GM13977 (cell line): ENCODE results near the gene UCP2.

ENCODE experiments used
- DNase-seq: peaks from one replicate; pipeline ENCODE4 v3.0.0; 2012; ENCODE audit warnings: low spot score
- in situ Hi-C: fragments of 300-500 bp; cut with MboI; formaldehyde crosslinking; loops from one replicate; pipeline ENCODE4 v1.12.0; 2022; ENCODE audit warnings: low sequenced_read_pairs, low pct_unique_long_range_greater_than_20kb, mixed read lengths, inconsistent platforms; ENCODE audit not compliant: unreplicated experiment
- TF ChIP-seq, protein P1 (sequence below): IDR thresholded peaks from 2 replicates; pipeline ENCODE4 v1.5.1; 2012; ENCODE audit warnings: mild to moderate bottlenecking, control low read depth; ENCODE audit not compliant: insufficient read depth; ENCODE audit errors: extremely low read depth, missing control alignments

The UCP2 gene

DNA sequence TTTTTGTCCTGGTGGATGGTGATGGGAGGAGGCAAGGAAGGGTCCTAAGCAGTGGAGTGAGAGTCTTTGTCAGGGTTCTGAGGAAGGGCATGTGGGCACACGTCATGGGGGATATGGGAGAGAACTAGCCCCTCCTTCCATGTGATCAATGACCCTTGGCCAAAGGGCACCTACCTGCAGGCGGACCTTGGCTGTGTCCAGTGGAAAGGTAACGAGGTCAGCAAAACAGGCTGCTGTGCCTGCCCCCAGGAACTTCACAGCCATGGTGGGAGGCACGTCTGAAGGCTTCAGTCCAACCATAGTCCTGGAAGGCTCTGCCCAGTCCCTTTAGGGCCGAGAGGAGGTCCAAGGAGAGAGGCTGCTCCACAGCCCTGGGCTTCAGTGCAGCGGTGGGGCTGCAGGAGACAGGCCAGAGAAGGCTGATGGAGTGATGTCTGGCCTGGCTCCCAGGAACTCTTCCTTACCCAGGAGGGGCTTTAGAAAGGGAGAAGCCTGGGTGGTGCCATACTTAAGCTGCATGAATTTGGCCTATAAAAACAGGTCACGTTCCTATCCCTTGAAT is 24.2 kb upstream of the UCP2 start:
- TF ChIP-seq, protein P1, sequence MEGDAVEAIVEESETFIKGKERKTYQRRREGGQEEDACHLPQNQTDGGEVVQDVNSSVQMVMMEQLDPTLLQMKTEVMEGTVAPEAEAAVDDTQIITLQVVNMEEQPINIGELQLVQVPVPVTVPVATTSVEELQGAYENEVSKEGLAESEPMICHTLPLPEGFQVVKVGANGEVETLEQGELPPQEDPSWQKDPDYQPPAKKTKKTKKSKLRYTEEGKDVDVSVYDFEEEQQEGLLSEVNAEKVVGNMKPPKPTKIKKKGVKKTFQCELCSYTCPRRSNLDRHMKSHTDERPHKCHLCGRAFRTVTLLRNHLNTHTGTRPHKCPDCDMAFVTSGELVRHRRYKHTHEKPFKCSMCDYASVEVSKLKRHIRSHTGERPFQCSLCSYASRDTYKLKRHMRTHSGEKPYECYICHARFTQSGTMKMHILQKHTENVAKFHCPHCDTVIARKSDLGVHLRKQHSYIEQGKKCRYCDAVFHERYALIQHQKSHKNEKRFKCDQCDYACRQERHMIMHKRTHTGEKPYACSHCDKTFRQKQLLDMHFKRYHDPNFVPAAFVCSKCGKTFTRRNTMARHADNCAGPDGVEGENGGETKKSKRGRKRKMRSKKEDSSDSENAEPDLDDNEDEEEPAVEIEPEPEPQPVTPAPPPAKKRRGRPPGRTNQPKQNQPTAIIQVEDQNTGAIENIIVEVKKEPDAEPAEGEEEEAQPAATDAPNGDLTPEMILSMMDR, result no peak
- no peak for DNase-seq
- in situ Hi-C loops, result no loop called here

DNA sequence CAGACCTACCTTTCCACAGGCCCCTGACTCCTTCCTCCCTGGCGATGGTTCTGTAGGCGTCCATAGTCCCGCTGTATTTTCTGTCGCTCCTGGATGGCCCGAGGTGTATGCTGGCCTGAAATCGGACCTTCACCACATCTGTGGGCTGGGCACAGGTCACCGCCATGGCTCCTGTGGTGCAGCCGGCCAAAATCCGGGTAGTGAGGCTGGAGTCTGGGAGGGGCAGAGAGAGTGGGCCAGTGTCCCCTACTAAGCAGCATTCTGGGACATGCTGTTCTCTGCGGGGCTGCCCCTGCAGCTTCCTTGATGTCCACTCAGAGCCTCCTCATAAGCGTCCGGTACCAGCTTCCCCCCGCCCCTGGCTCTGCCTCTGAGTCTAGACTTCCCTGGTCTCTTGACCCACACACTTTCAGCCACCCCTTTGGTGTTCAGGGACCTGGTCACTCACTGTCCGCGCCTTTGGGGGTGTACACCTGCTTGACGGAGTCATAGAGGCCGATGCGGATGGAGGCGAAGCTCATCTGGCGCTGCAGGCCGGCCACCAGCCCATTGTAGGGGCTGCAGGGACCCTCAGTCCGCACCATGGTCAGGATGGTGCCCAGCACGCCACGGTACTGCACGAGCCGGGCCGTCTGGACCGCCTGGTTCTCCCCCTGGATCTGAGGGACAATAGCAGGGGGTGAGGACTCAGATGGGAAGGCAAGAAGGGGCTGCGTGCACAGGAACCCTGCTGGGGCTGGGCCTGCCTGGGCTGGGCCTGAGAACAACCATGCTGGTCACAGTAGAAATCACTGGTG is 23.3 kb upstream of the UCP2 start:
- DNase-seq, result no peak
- in situ Hi-C loops, result no loop called here
- TF ChIP-seq, protein P1, result no peak

DNA sequence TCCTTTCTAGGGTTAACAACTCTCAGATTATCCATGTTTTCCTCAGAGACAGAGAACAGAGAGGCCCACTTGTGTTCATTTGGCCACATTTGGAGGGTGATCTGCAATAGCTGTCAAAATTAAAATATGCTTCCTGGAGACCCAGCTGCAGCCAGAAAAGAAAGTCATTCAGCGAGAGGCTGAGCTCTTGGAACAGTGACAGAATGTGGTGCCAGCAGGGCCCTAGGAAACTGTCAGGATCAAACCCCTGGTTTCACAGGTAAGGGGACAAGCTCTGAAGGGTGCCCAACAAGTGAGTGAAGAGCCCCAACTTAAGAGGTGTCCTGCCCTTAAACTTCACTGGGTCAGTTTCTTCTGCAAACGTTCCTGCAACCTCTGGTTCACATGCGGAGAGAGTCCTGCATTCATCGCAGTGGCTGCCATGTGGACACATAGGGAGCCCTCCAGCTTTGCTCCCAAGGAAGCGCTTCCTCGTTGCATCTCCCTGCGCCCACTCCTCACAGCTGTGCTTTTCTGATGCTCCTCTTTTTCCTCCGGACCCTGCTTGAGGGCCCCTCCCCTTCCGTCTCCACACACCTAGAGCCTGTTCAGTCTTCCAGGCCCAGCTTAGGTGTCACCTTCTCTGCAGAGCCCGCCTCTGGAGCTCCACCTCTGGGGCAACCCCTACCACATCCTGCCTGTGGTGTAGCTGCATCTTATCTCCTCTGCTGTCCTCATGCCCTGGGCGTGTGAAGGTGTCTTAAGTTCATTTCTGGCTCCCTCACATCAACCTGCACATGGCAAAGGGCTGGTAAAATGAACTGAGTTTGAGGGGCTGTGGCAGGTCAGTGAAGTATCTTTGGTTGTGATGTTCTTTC is 22.3 kb upstream of the UCP2 start:
- no peak for DNase-seq
- in situ Hi-C loops, result no loop called here
- TF ChIP-seq, protein P1, result no peak

DNA sequence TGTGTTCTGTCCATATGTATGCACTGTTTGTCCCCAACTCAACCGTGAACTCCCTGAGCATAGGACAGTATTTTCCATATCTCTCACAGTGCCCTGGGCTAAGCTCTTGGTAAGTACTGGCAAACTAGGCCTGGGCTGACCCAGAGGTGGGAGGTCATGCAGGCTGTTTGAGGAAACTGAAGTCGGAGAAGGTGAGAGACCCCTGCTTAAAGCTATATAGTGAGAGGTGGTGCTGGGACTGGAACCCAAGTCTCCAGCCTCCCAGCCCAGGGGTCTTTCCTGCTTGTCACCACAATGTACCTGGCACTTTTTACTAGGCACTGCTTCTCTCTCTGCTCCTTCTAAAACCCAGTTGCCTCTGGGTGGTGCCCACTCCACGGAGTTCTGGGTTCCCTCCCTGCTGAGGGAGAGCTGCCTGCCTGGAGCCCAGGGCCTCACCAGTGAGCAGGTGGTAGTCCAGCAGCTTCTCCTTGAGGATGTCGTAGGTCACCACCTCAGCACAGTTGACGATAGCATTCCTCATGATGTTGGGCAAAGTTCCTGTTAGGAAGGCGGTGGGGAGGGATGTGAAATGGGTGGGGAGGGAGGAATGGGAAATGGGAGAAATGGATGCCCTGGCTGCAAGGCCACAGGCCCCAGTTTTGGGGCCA is 21.5 kb upstream of the UCP2 start:
- DNase-seq, result no peak
- TF ChIP-seq, protein P1, result no peak
- in situ Hi-C loops, result no loop called here

DNA sequence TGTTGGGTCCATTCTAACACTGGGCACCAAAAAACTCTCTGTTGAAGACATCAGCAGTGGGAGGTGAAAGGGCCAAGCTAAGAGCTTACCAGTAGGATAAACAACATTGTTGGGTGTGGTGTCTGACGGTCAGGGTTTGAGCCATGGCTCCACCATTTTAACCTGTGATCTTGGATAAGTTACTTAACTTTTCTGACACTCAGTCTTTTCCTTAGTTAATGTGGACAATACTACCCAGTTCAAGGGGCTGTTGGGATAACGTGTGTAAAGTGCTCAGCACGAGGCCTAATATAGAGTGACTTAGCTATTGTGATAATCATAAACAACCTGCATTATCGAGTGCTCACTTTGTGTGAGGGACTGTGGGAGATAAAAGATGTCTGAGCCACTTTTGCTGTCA is 20.2 kb upstream of the UCP2 start:
- no peak for DNase-seq
- TF ChIP-seq, protein P1, result no peak
- in situ Hi-C loops, result no loop called here

DNA sequence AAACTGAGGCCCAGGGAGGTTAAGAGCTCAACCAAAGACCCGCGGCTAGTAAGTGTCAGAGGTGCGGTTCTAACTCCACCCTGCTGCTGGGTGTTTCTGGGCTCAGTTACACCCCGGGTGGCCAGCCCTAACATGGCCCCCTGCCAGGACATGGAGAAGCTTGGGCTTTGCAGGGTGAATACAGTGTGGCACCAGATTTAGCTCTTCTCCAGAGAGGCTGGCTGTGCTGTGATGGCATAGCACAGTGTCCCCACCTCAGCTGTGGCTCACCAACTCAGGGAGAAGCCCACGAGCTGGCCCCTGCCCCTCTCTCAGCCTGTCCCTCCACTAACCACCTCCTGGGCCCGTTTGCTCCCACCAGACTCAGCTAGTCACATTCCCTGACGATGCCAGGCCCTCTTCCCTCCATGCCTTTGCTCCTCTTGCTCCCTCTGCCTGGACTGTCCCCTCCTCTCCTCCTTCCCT is 19.2 kb upstream of the UCP2 start:
- in situ Hi-C loops, result no loop called here
- TF ChIP-seq, protein P1, result no peak
- no peak for DNase-seq
